Inflammatory macrophage treated with lipopolysaccharide for 4 hours (primary cell): ENCODE data around the gene TSPAN5.
"Not testable (repeated sequence)": the region's sequence is repeated elsewhere in the genome, so short reads cannot be mapped to it uniquely, and the experiment has no call there.

Source experiments
- DNase-seq: peaks from one replicate; pipeline ENCODE4 v3.0.0-alpha.2; 2020

The TSPAN5 gene

DNA sequence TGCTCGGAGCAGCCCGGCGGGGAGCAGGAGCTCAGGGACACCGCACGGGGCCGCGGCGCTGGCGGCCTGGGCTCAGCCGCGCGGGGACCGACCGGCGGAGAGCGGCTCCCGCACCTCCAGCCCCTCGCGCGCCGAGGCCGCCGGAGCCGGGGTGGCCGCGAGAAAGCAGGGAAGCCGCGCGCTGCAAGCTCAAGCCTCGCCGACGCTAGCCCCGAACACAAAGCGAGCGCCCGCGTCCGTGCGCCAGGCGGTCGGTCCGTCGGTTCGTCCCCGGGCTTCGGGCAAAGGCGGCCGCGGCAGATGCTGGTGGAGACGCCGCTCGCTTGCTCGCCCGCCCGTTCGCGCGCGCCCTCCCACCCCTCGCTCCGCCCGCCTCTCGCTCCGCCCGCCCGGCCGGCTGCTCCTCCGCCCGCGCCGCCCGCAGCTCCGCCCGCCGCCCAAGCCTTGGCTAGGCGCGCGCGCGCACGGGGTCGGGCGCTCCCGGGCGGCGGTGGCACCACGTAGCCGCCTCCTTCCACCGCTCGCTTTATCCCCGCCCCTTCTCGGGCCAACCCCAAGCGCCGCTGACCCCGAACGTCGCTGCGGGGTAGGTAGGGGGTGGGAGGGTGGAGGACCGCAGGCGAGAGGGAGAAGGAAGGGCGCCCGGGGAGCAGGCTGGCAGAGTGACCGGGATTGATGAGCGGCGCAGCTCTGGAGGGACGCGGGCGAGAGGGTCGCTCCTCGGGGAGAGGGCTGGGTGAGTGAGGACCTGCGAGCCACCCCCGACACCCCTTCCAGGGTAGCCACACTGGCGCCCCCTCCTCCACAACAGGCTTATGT, at the start of gene TSPAN5:
Gene TSPAN5, minus strand, starts transcription at position 325 of the 819 bp plus-strand sequence.
- peak; percentile 53 for DNase-seq

DNA sequence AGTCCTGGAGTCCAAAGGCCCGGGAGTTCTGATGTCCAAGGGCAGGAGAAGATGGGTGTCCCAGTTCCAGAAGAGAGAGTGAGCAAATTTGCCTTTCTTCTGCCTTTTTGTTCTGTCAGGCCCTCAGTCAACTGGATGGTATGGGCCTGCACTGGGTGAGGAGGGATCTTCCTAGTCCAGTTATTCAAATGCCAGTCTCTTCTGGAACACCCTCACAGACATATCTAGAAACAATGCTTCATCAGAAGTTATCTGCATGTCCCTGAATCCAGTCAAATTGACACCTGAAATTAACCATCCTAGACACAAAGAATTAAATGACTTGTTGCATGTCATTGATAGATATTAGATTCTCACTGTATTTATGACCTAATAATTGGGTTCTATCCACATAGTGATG, 48.5 kb upstream of the TSPAN5 start:
- no peak for DNase-seq

DNA sequence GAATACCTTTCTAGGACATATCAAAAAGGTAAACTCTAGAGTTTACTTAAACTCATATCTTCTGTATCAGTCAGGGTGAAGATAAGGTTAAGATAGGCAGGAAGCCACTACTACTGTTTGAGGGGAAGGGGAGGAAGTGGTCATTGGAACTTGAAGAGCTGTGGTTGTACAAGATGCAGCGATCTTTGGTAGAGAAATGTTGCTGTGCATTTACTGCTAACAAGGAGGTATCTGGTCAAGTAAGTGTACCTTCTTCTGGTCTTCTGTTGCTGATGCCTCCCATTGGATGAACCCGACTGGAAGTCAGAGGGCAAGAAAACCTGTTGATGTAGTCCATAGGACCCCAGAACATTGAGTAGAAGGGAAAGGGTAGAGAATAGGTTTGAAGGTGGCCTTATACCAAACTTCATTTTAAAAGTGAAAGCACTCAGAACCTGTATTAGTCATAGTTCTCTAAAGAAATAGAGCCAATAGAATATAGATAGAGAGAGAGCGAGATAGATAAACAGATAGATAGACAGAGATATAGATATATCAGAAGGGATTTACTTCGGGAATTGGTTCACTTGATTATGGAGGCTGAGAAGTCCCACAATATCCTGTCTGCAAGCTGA, 47.9 kb upstream of the TSPAN5 start:
- no peak for DNase-seq

DNA sequence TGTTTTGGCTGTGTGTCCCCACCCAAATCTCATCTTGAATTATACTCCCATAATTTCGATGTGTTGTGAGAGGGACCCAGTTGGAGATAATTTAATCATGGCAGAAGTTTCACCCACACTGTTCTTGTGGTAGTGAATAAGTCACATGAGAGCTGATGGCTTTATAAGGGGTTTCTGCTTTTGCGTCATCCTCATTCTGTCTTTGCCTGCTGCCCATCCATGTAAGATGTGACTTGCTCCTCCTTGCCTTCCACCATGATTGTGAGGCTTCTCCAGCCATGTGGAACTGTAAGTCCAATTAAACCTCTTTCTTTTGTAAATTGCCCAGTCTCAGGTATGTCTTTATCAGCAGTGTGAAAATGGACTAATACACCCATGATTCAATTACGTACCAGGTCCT, 47.2 kb upstream of the TSPAN5 start:
- not testable (repeated sequence) for DNase-seq

DNA sequence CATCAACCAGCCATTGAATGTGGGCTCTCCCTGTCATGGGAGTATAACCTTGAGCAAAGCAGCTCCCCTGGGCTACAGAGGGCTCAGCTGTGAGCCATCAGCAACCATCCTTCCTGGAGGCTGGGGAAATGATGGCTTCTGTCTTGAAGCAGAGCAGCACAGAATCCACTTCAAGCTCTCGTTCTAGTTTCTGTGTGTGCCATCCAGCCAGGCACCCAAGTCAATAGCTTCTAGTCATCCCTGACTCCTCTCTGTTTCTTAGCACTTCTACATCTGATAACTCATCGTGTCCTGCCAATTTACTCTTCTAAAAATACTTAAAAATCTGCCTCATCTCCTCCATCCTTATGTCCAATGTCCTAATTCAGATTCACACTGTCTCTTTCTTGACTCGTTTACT, 42.2 kb upstream of the TSPAN5 start:
- DNase-seq, result no peak

DNA sequence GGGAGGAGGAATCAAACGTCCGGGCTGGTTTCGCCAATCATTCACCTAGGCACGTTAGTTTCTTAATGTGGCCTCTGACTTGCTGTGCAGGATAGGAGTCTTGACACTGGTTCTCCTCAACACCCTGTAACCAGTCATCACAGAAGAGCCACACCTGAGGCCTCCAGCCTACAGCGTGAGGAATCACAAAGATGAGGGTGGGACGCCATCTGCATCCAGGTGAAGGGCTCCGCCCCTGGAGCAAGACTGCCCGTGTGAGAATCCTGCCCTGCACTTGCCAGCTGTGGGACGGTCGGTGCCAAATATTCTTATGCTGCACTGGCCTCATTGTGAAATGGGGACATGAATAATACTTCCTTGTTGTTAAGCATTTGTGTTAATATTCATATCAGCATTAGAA, 35.7 kb upstream of the TSPAN5 start:
- DNase-seq, result no peak

DNA sequence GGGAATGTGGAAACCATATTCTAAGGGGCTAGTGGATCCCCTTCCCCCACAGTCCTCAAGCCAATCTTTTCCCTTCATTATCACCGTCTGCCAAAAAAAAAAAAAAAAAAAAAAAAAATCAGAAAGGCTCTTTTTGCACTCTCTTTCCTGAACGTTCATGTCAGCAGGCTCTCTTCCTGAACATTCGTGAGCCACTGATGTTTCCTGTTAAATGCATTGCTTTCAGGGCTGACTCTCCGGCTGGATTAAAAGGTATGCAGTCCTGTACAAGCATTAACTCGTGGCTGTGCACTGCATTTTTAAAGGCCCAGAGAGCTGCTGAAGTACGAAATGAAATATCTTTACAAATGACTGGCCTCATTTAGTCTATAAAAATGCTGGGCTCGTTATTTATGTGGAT, 34.0 kb upstream of the TSPAN5 start:
- DNase-seq, result no peak

DNA sequence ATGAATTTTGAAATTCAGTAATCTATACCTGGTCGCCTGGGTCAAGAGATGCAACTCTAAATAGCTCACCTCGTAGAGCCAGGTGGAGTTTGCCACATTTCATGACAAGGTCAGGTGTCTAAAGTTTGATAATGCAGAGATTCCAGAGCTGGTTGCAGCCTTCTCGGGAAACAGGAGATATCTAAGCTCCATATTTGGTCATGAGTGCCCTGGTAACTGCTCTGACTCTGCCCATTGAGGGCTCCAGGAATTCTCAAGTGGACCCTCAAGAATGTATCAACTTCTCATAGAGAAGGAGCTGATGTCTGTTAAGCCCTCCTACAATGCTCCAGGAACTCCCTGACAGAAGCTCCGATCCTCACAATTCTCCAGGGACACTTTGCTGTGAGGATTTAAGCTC, 33.2 kb upstream of the TSPAN5 start:
- no peak for DNase-seq

DNA sequence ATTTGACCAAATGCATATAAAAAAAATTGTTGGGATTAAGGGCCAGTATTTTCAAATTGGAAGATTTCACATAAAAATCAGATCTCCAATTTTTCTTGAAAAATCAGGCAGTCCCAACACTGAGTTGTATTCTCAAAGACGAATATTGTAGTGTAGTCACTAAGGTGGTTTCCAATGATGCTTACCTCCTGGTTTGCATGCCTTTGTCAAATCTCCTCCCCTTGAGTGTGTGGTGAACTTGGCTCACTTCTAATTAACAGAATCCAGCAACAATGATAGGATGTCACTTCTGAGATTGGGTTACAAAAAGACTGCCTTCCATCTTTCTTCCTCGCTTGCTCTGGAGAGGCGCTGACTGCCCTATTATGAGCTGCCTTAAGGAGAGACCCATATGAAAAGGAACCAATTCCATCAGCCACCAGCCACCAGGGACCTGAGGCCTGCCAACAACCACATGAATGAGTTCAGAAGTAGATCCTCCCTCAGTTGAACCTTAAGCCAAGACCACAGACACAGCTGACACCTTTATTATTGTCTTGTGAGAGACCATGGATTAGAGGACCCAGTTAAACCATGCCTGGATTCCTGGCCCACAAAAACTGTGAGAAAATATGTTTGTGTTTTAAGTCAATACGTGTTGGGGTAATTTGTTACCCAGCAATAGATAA, 31.2 kb upstream of the TSPAN5 start:
- no peak for DNase-seq

DNA sequence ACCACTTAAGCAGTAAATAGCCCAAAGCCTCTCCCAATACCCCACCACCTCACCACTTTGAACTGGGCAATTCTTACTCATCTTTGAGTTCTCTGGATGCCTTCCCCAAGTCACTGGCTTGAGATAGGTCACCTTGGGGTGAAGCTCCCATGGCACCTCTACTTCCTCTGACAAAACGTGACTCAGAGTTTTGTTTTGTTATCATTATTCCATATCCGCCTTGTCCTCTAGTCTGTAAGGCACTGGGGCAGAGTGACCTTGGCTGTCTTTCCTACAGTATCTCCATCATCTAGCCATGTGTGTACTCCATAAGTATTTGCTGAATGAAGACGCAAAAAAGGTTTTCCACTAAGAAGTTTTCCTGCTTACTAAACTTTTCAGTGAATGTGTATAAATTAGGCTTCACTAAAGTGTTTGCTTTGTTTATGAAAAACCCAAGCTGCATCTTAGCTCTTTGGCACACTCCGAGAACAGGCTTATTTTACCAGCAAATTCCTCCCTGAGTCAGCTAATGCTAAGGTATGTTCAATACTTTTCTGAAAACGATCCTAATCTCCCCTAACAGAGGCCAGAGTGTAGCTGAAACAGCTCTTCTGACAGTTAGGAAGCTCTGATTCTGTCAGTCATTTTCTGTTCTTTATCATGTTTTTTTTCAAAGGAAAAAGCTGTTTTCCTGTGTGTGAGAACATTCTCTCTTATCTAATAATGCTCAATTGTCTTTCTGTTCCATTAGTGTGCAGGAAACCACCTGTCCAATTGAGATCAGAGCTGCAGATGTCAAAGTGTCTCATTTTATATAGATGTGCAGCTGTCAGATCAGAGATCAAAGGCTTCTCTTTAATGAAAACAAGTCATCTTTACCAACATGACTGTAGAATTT, 30.2 kb upstream of the TSPAN5 start:
- DNase-seq, result no peak

DNA sequence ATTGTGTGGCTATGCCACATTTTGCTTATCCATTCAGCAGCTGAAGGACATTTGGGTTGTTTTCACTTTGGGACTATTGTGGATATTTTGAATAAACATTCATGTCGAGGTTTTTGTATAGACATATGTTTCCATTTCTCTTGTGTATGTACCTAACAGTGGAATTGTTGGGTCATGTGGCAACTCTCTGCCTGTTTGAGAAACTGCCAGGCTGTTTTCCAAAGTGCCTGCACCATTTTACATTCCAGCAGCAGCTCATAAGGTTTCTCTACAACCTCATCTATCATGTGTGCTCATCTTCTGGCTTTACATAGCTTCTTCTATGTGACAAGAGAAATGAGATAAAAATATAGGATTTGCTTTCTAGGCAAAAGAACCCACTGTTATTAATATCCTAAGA, 29.5 kb upstream of the TSPAN5 start:
- DNase-seq, result no peak

DNA sequence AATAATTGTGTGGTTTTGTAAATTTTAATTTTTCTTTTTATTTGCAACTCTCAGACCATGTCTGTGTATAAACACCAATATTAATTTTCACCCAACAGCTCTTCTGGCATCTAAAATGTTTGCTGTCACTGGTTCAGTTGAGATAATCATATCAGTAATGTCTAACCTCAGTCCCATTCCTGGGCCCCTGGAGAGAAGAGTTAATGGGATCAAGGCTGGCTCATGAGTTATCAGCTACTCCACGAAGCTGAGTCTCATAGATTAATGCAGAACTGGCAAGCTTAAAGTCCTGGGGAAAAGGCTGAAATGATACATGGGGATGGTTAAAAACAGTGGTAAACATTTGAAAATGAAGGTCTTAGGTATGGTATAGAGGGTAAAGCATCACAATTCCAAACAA, 28.4 kb upstream of the TSPAN5 start:
- no peak for DNase-seq

DNA sequence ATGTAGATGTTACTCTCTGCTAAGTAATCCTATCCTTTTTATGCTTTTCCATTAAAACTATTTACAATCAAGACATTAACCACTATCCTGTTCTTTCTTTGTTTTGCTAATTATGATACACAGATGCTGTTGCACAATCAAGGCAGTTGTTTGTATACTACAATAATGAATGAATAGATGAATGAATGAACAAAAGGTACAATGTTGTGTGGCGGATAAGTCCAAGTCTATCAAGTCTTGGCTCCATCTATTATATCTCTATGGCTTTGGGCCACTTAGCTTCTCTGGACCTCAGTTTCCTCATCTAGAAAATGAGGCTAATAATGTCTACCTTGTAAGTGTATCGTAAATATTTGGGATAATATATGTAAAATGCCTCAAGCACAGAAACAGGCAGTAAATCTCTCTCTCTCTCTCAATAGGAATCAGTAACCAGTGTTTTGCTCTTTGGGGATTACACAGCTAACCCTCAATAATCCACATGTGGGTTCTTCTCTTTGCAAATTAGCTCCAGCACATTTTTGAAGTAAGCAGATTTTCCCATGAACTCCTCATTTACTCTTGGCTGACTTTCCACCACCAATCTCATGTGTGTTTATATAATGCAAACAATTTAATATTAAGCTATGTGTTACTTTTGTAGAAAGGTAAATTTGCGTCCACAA, 27.8 kb upstream of the TSPAN5 start:
- DNase-seq, result no peak

DNA sequence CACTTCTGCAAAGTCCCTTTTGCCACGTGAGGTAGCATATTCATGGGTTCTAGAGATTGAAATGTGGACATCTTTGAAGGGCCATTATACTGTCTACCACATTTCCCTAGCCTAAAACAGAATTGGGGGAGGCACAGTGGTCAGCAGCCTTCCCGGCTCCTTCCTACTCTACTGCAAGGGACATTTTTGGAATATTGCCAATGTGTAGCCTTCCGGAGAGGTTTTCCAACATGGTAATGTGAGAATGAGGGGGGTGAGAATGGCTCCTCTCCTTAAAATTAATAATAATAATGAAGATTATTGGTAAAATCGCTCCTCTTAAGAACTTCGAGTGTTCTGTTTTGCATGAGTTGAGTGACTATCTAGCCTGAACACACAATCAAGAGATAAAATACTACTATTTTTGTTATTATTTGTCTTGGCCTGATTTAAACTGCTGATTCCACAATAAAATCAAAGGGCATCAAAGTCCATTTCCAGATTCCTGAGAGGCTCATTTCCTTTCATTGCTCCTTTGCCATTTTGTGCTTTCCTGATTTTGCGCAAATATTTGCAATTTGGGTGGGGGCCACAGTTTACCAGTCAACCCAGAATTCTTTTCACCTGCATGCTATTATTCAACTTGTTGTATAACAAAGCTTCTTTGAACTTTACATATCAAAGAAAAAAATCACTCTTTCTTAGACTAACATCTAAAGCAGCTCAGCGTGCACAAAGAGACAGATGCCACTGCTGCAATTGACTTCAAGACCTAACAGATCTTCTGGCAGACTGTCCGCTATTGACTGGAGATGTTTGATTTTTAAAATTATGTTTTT, 27.0 kb upstream of the TSPAN5 start:
- DNase-seq, result no peak

DNA sequence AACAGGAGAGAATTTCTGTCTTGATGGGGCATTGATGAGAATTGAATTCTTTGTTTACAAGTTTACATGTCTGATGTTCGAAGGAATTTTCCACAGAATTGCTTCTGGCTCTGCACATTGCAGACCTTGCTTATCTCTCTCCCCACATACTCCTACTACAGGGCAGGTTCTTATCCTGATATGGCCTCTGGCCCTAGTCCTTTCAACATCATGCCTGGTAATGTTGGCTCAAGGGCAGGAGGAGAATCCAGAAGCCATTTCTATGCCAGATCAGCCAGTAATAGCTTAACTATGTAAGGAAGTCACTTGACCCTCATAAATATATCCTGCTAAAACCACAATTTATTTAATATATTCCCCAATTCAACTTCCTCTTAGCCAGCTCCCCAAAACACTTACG, 24.3 kb upstream of the TSPAN5 start:
- DNase-seq, result no peak

DNA sequence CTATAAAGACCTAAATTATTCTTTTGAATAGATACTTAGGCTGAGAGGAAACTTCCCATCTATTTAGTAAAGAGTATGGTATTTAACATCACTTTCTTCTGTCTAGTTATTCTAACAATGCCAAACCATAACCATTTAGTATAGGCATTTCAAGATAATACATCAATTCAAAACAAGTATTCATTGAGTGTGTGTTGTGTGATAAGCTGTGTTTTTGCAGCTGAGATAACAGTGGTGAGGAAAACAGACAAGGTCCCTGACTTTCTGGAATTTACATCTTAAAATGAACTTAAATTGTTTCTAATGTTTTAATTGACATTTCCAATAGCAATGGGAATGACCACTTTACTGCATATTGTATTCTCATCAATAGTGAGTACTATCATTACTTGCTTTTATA, 22.4 kb upstream of the TSPAN5 start:
- DNase-seq, result no peak

DNA sequence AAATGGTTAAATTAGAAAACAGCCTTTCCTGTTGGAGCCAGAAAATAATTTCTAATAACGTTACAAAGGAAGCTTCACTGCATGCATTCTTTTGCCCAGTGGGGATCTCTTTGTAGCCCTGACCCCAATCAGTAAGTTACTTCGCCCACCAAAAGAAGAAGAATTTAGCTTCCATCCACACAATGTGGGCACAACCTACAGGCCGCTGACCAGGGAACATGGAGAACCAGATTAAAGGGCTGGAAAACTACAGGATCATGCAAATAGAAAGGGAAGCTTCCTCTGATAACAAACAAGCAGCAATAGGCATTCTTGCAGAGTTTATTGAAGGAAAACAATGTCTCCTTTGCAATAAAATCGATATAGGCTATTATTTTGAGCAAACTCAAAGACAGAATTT, 21.3 kb upstream of the TSPAN5 start:
- no peak for DNase-seq

DNA sequence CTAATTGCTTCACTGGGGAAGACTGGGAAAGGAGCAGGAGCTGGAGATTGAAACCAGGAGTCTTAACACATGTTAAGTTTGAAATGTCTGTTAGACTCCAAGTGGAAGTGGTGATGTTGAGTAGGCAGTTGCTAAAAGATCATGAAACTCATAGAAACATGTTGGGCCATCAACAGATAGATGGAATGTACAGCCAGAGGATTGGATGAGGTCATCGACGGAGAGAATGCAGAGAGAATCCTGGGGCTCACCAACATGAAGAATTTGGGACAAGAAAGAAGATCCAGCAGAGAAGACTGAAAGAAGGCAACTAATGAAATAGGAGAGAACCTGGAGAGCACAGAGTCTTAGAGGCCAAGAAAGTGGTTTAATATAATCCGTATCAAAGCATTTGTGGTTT, 19.4 kb upstream of the TSPAN5 start:
- no peak for DNase-seq

DNA sequence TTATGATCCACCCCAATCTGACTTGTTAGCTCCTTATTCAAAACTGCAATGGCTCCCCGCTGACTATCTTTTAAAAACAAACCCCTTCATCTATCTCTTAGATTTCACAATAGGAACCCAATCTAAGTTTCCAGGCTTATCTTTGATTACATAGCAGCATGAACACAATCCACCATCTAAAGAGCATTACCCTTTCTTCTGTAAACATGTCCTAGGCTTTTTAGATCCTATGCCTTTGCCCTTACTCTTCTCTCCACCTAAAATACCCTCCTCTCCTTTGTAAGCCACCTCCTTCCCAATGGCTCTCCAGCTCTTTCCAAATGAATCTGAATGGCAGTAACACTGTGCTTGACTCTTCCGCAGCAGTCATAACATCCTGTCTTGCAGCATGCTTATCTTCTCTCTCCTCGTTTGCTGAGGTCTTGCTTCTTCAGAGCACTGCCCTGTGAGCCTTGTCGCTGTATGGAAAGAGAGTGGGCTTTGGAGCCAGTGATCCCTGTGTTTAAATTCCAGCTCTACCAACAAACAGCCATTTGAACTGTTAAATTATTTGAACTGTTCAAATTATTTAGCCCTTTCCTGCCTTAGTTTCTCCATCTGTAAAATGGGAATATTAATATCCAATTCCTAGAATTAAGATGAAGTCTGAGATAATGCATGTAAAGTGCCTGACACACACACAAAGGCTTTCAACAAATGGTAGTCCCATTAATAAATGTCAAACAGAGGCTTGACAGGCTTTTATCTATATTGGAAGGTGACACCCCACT, 16.2 kb upstream of the TSPAN5 start:
- no peak for DNase-seq

DNA sequence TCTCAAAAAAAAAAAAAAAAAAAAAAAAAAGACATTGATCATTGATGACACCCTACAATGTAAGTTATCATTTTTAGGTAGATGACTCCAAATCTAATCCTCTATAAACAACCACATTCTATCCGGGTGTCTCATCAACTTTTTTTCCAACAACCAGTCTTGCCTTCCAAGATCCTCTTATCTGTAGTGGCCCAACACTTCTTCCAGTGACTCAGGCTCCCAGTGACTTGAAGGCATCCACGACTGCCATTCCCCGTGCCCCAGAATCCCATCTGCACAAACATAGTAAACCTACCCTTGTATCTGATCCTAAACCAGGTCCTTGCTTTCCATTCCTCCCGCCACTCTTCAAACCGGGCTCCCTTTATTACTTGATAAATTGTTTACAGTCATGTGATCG, 15.6 kb upstream of the TSPAN5 start:
- no peak for DNase-seq

DNA sequence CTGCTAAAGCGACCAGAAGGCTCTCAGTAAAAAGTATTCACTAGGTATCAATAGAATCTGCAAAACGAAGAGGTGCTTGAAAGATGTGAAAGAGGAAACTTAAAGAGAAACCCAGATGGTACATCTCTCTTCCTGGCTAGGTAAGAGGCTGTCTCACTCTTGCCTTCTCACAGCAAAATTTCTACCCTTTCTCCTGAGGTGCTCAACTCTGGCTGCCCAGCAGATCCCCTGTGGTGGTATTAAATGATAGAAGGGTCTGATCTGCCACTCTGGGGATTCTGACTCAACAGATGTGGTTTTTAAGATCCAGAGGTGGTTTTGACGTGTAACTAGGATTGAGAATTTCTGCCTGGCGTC, 14.9 kb upstream of the TSPAN5 start:
- DNase-seq, result no peak
